Uterine smooth muscle cell (primary cell): ENCODE measurements around the gene ADIPOR2. TPM values are rescaled to one million over a fixed set of nuclear protein-coding genes. Genes with fewer than 3 reads are reported as not detected.

Experiments used
- total RNA-seq: library from RNA; depleted of rRNA; stranded (reverse); fragments of >200 nt; gene quantifications from 2 replicates; pipeline ENCODE4 v1.2.3, GENCODE V29; 2014

Gene ADIPOR2, protein sequence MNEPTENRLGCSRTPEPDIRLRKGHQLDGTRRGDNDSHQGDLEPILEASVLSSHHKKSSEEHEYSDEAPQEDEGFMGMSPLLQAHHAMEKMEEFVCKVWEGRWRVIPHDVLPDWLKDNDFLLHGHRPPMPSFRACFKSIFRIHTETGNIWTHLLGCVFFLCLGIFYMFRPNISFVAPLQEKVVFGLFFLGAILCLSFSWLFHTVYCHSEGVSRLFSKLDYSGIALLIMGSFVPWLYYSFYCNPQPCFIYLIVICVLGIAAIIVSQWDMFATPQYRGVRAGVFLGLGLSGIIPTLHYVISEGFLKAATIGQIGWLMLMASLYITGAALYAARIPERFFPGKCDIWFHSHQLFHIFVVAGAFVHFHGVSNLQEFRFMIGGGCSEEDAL
- 36.1 and 42.4 TPM in 2 replicates for total RNA-seq

DNA sequence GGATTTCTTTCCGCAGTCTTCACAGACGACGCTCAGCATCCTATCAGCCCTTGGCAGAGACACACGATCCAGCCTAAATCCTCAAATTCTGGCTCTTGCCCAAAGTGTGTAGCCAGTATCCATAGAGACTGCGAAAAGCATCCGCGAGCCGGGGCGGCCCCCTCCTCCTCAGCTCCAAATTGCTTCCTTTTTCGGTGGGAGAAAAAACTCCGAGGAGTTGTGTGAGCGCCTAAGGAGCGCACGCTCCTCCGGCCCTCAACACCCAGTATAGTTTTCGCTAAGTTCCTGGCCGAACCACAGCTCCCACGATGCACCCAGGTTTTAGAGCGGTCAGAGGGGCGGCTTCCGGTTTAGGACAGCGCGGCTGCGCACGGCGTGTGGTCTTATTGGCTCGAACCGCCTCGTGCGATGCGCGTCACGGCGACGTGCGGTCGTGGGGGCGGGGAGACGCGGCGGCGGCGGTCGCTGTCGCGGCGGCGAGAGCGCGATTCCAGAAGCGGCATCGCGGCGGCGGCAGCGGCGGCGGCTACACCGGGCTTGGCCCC is at the start of gene ADIPOR2:
Gene ADIPOR2 (plus strand): TSS at position 493 of the 545 bp plus-strand sequence. CDS start 63,274 bp downstream, outside the sequence.

DNA sequence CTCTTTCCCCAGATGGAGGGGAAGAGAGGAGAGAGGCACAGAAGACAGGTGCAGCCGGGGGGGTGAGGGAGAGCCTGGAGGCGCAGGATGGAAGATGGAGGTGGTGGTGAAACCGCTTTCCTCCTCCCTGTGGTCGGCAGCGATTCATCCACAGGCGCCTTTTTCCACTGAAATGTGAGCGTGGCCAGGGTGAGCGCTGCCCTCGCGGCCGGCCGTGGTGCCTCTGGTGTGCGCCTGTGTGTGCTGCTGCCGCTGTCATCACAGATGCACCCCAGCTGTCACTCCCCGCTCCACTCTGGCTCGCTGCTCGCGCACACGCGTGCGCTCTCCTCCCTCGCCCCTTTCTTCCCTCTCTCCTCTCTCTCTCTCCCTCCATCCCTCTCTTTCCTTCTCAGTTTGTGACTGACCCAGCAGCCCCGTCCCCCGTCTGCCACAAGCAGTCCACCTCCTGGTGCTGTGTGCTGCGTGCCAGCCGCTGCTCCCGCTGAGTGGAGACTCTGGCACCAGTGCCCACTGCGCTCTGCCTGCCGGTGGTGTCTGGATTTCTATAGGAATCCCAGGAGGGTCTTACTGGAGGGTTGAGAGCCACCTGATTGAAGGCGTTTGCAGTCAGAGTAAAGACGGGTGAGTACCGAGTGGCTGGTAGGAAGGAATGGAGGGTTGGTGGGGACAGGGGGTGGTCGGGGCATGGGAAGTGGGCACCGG is 129.5 kb downstream of the ADIPOR2 start, which contains the start of gene LRTM2:
Gene LRTM2 (plus strand): TSS at position 375 of the 705 bp plus-strand sequence. CDS start 7,584 bp downstream, outside the sequence.

Other genes with a start within 250 kb of the ADIPOR2 start
- 9.0 and 14.2 TPM in 2 replicates for gene FBXL14, start 96.5 kb upstream of the ADIPOR2 start, total RNA-seq
- 91.7 and 96.5 TPM in 2 replicates for gene WNT5B, start 61.8 kb upstream of the ADIPOR2 start, total RNA-seq
- gene LRTM2, start 129.5 kb downstream of the ADIPOR2 start, total RNA-seq = not detected in 2 replicates
- gene CACNA2D4, start 227.6 kb downstream of the ADIPOR2 start, total RNA-seq = 0.33 and 0.87 TPM in 2 replicates